ENCODE data around the gene ASF1B. TPM values are rescaled to one million over a fixed set of nuclear protein-coding genes. Genes with fewer than 3 reads are reported as not detected.

Gene ASF1B
- total and polyA plus RNA-seq, 4 donors = 2.4 to 5.9 (median 3.8) TPM

- no peak for ATAC-seq (ENCODE audit: insufficient read depth, low FRiP score)
- H3K9ac ChIP-seq (ENCODE audit: insufficient read depth in 1 of 2, low read length in 2 of 2) = no peak overlapping the region
- H3K27ac ChIP-seq (ENCODE audit: low read depth in 1 of 2, low read length in 1 of 2) = no peak overlapping the region
Measured at GRCh38 chr19:14102102-14102696, 34.2 kb downstream of the ASF1B start.

GRCh38 chr19:14101003-14101545 is 35.3 kb downstream of the ASF1B start:
- 95 to 96% methylated on average over 6 of the region's 6 CpGs for WGBS, 2 donors
- peaks cover 20 to 46% (median 28%) of the 10 kb centered on the region in 4 donors for H3K36me3 ChIP-seq (ENCODE audit: control insufficient read depth in 4 of 4, insufficient read depth in 4 of 4, low read length in 4 of 4)

More at GRCh38 chr19:14102102-14102696, 34.2 kb downstream of the ASF1B start:
- Histone ChIP-seq H3K9me3 (ENCODE audit: control insufficient read depth in 4 of 4, insufficient read depth in 3 of 4, low read length in 3 of 4) (no peaks in the 10 kb centered on the region), H3K27me3 (ENCODE audit: control insufficient read depth in 3 of 3, insufficient read depth in 3 of 3, low read length in 2 of 3) (no peaks in the 10 kb centered on the region), H3K4me1 (ENCODE audit: control insufficient read depth in 5 of 5, insufficient read depth in 5 of 5, low read length in 5 of 5) (no peaks in the 10 kb centered on the region), H3K36me3 (ENCODE audit: control insufficient read depth in 4 of 4, insufficient read depth in 4 of 4, low read length in 4 of 4) (peaks cover 12 to 45% (median 19%) of the 10 kb centered on the region in 4 donors), H3K4me3 (no peak overlapping the region)
- WGBS, 2 donors = 78 to 87% methylated on average over 11 of the region's 11 CpGs
- DNase-seq = no peak
- TF ChIP-seq CTCF (IDR thresholded peaks at IDR 0.05; ENCODE audit: control extremely low read depth, extremely low read depth) = no peak

GRCh38 chr19:14097532-14098151 is 38.7 kb downstream of the ASF1B start:
- H3K4me1 ChIP-seq (ENCODE audit: control insufficient read depth in 5 of 5, insufficient read depth in 5 of 5, low read length in 5 of 5) = no peaks in the 10 kb centered on the region
- no peak overlapping the region for H3K9ac ChIP-seq (ENCODE audit: insufficient read depth in 1 of 2, low read length in 2 of 2)
- no peaks in the 10 kb centered on the region for H3K27me3 ChIP-seq (ENCODE audit: control insufficient read depth in 3 of 3, insufficient read depth in 3 of 3, low read length in 2 of 3)
- no peak overlapping the region for H3K4me3 ChIP-seq
- peaks cover 0 to 9% (median 2%) of the 10 kb centered on the region in 4 donors for H3K9me3 ChIP-seq (ENCODE audit: control insufficient read depth in 4 of 4, insufficient read depth in 3 of 4, low read length in 3 of 4)
- 87 to 89% methylated on average over 20 to 21 of the region's 21 CpGs for WGBS, 2 donors
- peaks cover 14 to 30% (median 27%) of the 10 kb centered on the region in 4 donors for H3K36me3 ChIP-seq (ENCODE audit: control insufficient read depth in 4 of 4, insufficient read depth in 4 of 4, low read length in 4 of 4)
- ATAC-seq (ENCODE audit: insufficient read depth, low FRiP score) = no peak
- no peak overlapping the region for H3K27ac ChIP-seq (ENCODE audit: low read depth in 1 of 2, low read length in 1 of 2)
- no peak for TF ChIP-seq CTCF (IDR thresholded peaks at IDR 0.05; ENCODE audit: control extremely low read depth, extremely low read depth)
- DNase-seq = no peak

More at GRCh38 chr19:14101003-14101545, 35.3 kb downstream of the ASF1B start:
- Histone ChIP-seq H3K4me1 (ENCODE audit: control insufficient read depth in 5 of 5, insufficient read depth in 5 of 5, low read length in 5 of 5) (no peaks in the 10 kb centered on the region), H3K4me3 (no peak overlapping the region), H3K27me3 (ENCODE audit: control insufficient read depth in 3 of 3, insufficient read depth in 3 of 3, low read length in 2 of 3) (no peaks in the 10 kb centered on the region), H3K9ac (ENCODE audit: insufficient read depth in 1 of 2, low read length in 2 of 2) (no peak overlapping the region), H3K9me3 (ENCODE audit: control insufficient read depth in 4 of 4, insufficient read depth in 3 of 4, low read length in 3 of 4) (no peaks in the 10 kb centered on the region), H3K27ac (ENCODE audit: low read depth in 1 of 2, low read length in 1 of 2) (no peak overlapping the region)
- DNase-seq = no peak
- no peak for ATAC-seq (ENCODE audit: insufficient read depth, low FRiP score)
- no peak for TF ChIP-seq CTCF (IDR thresholded peaks at IDR 0.05; ENCODE audit: control extremely low read depth, extremely low read depth)

Measured in lung (tissue), 12 donors.